ENCODE data around the gene MCC.

DNA sequence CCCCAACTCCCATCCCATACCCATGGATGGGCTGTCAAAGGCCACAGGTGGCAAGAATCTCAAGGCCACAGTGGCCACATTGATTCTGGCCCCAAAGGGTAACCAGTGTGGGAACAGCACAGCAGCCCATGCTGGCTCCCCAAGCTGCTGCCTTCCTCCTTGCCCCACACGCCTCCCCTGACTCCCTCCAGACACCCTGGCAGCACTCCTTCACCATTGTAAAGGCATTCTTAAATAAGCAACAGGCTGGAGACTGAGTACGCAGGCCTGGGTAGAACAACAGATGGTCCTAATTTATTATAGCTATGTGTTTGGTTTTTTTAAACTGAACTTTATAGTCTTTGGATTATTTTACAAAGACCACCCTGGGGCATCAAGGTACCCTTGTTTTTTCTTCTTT lies 212.3 kb downstream of the MCC start:
- TF ChIP-seq, protein P1, sequence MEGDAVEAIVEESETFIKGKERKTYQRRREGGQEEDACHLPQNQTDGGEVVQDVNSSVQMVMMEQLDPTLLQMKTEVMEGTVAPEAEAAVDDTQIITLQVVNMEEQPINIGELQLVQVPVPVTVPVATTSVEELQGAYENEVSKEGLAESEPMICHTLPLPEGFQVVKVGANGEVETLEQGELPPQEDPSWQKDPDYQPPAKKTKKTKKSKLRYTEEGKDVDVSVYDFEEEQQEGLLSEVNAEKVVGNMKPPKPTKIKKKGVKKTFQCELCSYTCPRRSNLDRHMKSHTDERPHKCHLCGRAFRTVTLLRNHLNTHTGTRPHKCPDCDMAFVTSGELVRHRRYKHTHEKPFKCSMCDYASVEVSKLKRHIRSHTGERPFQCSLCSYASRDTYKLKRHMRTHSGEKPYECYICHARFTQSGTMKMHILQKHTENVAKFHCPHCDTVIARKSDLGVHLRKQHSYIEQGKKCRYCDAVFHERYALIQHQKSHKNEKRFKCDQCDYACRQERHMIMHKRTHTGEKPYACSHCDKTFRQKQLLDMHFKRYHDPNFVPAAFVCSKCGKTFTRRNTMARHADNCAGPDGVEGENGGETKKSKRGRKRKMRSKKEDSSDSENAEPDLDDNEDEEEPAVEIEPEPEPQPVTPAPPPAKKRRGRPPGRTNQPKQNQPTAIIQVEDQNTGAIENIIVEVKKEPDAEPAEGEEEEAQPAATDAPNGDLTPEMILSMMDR (IDR thresholded peaks at IDR 0.05) = no peak
- no peak for TF ChIP-seq POLR2A (IDR thresholded peaks at IDR 0.05)

All from breast epithelium (tissue), 3 donors.